NOMO-1 (cell line): ENCODE results near the gene CPXM2.

Experiments
- DNase-seq, 2 experiments: peaks; one replicate each; lab custom pipeline; 2025; ENCODE audit not compliant: unreplicated experiment in 2 of 2; lab: John Stamatoyannopoulos, UW

The CPXM2 gene

DNA sequence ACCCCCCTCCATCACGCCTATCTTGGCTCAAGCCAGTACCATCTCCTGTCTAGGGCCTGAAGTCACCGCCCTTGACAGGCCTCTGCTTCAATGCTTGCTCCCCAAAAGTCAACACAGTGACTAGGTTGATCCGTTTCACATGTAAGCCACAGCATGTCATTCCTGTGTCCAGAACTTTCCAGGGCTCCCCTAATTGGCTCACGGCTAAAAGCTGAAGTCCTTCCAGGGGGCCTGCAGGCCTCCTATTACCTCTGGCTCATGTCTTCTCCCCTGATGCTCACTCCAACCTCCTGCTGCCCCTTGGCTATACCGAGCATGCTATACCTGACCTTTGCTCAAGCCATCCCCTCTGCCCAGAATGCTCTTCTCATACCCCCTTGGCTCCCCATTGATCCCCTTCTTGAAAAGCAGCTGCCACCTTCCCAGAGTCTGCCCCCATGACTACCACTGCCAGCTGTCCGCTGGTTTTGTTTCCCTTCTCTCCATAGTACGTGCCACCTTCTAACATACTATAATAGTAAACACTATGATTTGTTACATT, 39.1 kb downstream of the CPXM2 start:
- no peak for DNase-seq

GRCh38 chr10:123848564-123849457, 42.8 kb downstream of the CPXM2 start:
- DNase-seq: peak; percentile 46 to 77

DNA sequence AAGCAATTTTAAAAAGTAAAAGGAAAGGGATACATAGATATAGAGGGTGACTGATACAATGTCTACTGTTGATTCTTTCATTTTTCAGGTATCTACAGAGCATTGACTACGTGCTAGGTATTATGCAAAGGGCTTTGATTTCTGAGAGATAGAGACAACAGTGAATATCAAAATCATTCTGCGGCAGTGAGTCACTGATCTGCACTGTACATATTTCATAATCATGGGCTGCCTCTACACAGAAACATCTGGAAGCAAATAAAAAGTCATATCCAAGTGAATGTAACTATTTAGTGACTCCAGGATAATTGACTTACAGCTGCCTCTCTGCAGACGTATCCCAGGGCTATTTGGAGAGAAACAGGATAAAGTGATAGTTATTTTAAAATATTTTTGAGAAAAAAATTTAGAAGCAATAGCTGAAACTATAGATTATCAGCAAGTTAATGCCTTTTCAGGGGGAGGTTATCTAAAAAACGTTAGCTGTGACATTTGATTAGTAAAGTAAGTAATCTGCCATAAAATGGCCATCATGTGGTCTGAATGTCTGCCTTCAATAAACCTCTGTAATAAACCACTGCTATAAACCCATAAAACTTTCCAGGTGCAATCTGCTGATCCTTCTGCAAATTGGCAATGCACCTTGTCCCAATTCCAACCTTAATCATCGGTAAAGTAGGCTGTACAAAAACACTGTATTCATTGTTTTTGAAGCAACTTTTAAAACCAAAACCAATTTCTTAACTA, 43.7 kb downstream of the CPXM2 start:
- DNase-seq: peak in 1 of 2 experiments; percentile 5

DNA sequence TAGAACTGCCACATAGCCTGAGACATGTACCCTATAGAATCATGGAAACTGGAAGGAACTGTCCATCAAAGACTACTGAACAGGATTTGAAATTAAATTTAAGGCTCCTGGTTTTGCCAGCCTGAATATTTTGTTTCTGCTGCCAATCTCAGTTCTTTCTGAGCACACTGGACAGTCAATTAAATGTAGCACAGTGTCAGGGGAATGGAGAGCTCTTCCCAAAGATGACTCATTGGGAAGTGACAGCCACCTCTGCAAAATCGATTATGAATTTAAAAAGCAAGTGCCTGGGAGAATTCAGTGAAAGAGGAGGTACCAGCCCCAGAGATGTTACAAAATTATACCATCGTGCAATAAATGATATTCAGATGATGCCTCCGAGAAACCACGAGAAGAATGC, 47.8 kb downstream of the CPXM2 start:
- DNase-seq: no peak

GRCh38 chr10:123842692-123843385, 48.8 kb downstream of the CPXM2 start:
- no peak for DNase-seq

DNA sequence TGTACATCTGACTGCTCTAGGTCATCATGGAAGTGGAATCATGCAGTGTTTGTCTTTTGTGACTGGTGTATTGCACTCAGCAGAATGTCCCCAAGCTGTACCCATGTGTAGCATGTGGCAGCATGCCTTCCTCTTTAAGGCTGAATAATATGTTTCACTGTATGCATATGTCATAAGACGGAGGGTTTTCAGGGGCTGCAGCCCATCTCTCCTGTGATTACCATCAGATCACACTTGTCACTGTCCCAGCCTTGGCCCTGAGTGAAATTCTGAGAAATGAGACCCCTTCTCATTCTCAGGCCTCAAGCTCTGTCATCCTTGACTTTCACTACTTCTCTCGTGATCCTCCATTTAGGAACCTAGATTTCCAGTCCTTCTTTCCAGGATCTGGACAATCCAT, 50.0 kb downstream of the CPXM2 start:
- no peak for DNase-seq

- no peak for DNase-seq
Measured at GRCh38 chr10:123841115-123841514, 50.5 kb downstream of the CPXM2 start.

DNA sequence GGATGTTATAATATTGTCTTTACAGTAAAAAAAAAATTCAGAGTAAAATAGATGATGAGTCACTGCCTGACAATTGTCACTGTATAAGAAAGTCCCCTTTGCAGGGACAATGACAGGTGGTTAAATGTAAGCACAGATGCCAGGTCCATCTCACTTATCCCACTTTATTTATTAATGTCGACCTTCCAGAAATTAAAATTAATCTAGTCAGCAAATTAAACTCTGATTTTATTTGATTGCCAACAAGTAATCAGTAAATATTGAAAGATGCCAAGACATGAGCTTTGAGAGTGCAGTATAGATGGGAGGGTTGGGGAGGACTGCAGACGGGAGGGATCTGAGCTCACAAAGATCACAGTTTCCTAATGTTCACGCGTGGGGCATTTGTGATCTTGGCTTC, 50.9 kb downstream of the CPXM2 start:
- DNase-seq: no peak

DNA sequence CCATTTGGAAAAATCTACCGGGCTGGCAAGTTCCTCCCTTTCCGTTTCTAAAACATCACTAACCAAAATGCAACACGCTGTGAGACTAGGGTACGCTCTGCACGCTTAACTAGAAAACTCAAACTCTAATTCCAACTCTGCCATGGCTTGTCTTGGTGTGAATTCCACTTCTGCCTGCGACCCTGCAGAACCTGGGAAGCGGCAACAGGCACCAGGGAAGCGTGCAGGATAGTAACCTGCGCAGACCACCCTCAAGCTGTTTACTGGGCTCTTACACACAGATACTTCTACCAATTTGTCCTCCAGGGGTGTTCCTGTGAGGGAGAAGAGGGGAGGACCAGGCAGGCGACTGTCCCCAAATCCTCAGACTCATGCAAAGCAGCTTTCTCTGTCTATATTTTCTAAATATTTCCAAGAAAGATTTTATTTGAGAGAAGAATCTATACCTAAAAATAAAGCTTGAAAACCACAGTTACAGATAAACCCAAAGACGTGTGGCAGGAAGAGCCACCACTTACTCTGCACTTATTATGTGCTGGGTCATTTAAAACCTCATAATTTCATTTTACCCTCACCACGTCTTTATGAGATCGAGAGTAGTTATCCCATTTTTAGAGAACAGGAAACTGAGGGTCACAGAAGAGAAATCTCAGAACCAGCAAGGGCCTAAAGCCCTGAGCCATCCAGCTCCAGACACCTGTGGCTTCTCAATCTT, 52.9 kb downstream of the CPXM2 start:
- DNase-seq: no peak

DNA sequence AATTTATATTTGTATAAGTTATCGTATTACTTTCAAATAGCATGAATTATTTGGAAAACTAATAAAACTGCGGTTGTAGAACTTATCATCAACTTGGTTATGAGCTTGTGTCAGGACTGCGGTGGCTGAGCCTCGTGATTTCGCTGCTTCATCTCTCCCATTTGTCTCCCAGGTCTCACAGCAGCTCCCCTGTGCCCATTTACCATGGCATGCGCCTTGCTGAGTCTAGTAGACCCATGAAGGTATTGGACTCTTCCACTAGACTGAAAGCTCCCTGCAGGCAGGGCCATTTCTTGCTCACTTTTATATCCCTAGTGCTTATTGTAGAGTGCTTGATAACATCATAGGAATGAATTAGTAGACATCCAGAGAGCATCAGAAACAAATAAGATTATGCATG, 53.9 kb downstream of the CPXM2 start:
- no peak for DNase-seq

GRCh38 chr10:123836418-123837145, 55.0 kb downstream of the CPXM2 start:
- no peak for DNase-seq

- DNase-seq: no peak
Measured at GRCh38 chr10:123835575-123835974, 56.0 kb downstream of the CPXM2 start.

DNA sequence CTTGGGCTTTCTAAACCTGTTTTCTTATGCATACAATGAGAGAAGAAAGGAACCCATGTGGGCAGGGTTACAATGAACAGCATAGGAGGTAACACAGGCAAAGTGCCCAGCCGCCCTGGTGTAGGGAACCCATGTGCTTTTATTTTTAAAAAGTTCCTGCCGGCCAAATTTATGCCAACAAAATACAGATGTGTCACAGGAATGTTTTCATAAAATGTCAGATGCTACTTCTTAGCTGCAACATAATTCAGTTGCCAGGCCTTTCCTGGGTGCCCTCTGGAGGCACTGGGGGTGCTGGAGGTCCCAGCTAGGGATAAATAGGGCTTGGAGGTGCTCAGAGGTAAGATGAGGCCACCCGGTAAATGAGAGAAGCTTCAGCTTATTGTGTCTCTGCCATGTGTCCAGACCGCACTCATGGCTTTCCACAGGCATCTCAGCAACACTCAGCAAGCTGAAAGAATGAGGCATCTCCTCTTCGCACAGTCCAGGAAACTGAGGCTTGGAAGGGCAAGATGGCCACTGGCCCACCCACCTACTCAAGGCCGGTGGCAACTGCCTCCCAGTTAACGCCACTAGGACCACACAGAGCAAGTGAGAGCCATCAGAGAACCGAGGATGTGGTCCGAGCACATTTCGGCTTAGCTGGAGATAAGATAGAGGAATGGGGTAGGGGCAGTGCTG, 58.3 kb downstream of the CPXM2 start:
- no peak for DNase-seq

DNA sequence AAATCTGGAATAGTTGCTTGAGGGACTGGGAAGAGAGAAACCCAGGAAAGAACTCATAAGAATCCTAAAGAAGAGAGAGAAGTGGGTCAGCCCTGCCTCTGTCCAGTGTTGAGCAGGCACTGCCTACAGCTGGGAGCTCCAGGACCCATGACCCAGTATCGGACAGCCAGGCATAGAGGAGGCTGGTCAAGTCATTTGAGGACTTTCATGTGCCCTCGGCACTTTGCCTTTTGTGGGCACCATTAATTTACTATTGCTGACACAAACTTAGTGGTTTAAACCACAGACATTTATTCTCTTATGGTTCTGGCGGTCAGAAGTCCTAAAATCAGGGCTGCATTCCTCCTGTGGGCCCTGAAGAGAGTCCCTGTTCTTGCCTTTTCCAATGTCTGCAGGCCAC, 60.3 kb downstream of the CPXM2 start:
- no peak for DNase-seq

- DNase-seq: no peak
Measured at GRCh38 chr10:123821136-123821535, 70.5 kb downstream of the CPXM2 start.

DNA sequence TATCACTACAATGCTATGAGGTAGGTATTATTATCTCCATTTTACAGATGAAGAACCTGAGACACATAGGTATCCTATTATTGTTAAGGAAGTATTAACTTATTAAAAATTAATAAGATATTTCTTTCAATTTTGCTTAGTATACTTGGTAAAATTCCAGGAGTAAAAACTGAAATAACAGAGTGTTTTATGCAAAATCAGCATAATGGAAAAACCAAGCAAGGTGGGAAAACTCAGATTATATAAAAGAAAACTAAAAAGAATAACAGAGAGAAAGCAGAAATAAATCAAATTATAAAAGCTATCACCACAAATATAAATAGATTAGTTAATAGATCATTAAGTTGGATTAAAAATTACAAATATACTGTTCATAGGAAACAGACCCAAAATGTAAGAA, 82.0 kb downstream of the CPXM2 start:
- no peak for DNase-seq

DNA sequence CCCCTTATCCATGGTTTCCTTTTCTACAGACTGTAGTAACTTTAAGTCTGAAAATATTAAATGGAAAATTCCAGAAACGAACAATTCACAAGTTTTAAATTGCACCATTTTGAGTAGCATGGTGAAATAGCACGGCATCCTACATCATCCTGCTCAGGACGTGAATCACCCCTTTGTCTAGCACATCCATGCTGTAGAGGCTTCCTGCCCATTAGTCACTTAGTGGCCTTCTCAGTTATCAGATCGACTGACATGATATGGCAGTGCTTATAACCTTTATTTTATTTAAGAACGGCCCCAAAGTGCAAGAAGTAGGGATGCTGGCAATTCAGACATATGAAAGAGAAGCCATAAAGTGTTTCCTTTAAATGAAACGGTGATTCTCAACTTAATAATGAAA, 82.7 kb downstream of the CPXM2 start:
- no peak for DNase-seq

DNA sequence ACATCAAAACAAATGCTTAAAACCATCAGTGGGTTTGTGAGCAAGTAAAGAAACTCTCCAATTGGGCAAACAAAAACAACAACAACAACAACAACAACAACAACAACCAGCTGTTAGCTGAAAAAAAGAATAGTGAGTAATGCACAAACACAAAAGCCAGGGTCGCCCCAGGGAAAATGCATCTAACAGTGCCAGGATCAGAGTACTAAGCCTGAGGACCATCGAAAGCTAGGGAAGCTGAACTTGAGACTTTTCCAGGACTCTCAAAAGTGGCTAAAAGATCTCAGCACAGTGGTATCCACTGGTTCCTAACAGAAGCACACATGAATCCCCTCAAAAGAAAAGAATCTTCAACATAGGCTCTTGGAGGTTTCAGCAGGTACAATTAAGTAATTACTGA, 83.3 kb downstream of the CPXM2 start:
- DNase-seq: no peak

DNA sequence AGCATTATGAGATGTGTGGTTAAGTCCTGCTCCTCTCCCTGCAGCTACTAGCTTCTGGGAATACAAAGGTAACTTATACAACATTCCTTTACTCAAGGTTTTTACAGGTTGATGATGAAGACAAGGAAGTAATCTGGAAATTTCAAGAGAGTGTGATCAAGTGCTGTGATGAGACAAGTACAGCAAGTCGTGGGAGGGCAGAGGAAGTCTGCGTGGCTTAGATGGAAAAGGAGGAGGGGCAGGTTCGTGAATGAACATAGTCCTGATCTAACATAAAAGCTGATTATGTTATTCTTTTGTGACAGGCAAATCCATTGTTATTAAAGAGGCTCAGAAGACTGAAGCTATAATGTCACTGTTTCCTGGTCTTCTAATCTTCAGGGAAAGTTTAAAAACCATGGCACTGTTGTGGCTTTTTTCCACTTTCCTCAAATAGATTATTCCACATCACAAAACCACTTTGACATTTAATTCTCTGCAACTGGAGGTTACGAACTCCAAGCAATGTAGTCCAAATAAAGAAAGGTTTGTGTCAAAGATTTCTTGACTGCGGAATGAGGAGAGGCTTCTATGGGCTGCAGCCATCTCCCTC, 84.1 kb downstream of the CPXM2 start:
- DNase-seq: no peak
